ENCODE results near the gene ACTRT2.

The ACTRT2 gene

DNA sequence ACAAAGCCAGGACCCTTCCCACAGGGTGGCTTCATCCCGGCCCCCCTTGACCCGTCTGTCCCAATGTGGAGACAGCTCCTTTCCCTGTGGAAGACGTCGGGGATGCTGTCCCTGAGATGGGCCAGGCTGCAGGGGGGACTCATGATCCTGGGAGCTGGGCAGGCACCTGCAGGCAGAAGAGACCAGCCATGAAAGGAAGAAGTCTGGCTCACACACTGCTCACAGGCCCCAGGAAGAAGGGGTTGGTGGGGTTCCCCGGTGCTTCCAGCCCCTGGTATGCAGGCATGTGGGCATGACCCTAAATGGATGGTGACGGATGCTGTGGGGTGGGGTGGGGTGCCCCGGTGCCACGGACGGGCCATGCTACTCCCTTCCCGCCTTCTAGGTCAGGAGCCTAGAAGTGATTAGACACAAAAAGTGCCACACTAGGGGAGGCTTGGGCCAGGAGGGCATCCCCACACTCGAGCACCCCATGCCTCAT is 8.3 kb downstream of the ACTRT2 start:
- Histone ChIP-seq H4K20me1 (ENCODE audit: low read depth, low read length) (no peaks in the 10 kb centered on the region), H3K4me3 (ENCODE audit: insufficient read depth, low read length, poor library complexity, severe bottlenecking) (no peak overlapping the region), H3K4me2 (ENCODE audit: low read depth, low read length, poor library complexity, severe bottlenecking) (no peak overlapping the region), H3K27ac (ENCODE audit: low read depth, low read length) (no peak overlapping the region), H3K27me3 (ENCODE audit: low read length) (no peaks in the 10 kb centered on the region), H3F3A (ENCODE audit: insufficient read depth) (no peaks in the 10 kb centered on the region), H3K9me2 (replicated peaks; ENCODE audit: insufficient read depth, low read length) (no peaks in the 10 kb centered on the region), H3K36me3 (ENCODE audit: low read length) (no peaks in the 10 kb centered on the region), H3K9me3 (ENCODE audit: insufficient read depth, low read length) (no peaks in the 10 kb centered on the region), H2AFZ (ENCODE audit: low read depth, low read length, severe bottlenecking) (no peak overlapping the region), H3K79me2 (ENCODE audit: insufficient read depth, low read length) (no peaks in the 10 kb centered on the region), H3K9ac (ENCODE audit: low read length) (no peak overlapping the region)
- TF ChIP-seq EZH2phosphoT487 (conservative IDR thresholded peaks at IDR 0.05; ENCODE audit: low read length): no peak
- TF ChIP-seq, protein P1, sequence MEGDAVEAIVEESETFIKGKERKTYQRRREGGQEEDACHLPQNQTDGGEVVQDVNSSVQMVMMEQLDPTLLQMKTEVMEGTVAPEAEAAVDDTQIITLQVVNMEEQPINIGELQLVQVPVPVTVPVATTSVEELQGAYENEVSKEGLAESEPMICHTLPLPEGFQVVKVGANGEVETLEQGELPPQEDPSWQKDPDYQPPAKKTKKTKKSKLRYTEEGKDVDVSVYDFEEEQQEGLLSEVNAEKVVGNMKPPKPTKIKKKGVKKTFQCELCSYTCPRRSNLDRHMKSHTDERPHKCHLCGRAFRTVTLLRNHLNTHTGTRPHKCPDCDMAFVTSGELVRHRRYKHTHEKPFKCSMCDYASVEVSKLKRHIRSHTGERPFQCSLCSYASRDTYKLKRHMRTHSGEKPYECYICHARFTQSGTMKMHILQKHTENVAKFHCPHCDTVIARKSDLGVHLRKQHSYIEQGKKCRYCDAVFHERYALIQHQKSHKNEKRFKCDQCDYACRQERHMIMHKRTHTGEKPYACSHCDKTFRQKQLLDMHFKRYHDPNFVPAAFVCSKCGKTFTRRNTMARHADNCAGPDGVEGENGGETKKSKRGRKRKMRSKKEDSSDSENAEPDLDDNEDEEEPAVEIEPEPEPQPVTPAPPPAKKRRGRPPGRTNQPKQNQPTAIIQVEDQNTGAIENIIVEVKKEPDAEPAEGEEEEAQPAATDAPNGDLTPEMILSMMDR (IDR thresholded peaks at IDR 0.05; ENCODE audit: insufficient read depth, low read length, poor library complexity, severe bottlenecking): no peak

DNA sequence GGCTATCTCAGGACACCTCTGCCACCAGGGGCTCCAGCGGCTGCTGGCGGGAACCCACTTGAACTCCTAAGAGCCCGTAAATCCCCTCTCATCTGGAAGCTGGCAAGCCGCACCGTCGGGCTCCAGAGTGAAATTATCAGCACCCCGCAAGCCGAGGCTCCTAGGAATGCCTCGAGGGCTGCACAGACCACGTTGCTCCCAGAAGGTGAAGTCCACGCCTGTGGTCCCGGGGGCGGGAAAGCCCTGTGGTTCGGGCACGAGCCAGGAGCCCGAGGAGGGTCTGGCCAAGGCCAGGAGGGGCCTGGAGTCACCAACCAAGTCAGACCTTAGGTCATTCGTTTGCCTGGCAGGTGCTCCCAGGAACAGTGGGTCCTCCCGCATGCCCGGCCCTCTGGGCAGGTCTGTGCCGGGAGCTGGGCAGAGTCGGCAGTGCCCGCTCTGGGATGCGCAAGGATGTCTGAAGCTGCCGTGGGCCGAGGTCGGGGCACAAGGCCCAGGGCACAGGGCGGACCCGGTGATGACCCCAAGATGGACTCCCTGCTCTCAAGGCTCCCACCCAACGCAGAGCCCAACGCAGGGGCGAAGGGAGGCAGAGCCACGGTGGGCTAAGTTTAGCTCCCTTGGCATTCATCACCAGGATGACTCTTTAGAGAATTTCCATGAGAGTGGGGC is 8.9 kb downstream of the ACTRT2 start:
- H3K27me3 ChIP-seq (ENCODE audit: low read length): no peaks in the 10 kb centered on the region
- H3K4me2 ChIP-seq (ENCODE audit: low read depth, low read length, poor library complexity, severe bottlenecking): no peak overlapping the region
- no peak overlapping the region for H2AFZ ChIP-seq (ENCODE audit: low read depth, low read length, severe bottlenecking)
- H3K9ac ChIP-seq (ENCODE audit: low read length): no peak overlapping the region
- no peak for TF ChIP-seq EZH2phosphoT487 (conservative IDR thresholded peaks at IDR 0.05; ENCODE audit: low read length)
- TF ChIP-seq, protein P1 (IDR thresholded peaks at IDR 0.05; ENCODE audit: insufficient read depth, low read length, poor library complexity, severe bottlenecking): no peak
- no peak overlapping the region for H3K4me3 ChIP-seq (ENCODE audit: insufficient read depth, low read length, poor library complexity, severe bottlenecking)
- H3K9me3 ChIP-seq (ENCODE audit: insufficient read depth, low read length): no peaks in the 10 kb centered on the region
- H3K27ac ChIP-seq (ENCODE audit: low read depth, low read length): no peak overlapping the region
- no peaks in the 10 kb centered on the region for H3F3A ChIP-seq (ENCODE audit: insufficient read depth)
- H3K36me3 ChIP-seq (ENCODE audit: low read length): no peaks in the 10 kb centered on the region
- H3K9me2 ChIP-seq (replicated peaks; ENCODE audit: insufficient read depth, low read length): no peaks in the 10 kb centered on the region
- H3K79me2 ChIP-seq (ENCODE audit: insufficient read depth, low read length): no peaks in the 10 kb centered on the region
- H4K20me1 ChIP-seq (ENCODE audit: low read depth, low read length): no peaks in the 10 kb centered on the region

DNA sequence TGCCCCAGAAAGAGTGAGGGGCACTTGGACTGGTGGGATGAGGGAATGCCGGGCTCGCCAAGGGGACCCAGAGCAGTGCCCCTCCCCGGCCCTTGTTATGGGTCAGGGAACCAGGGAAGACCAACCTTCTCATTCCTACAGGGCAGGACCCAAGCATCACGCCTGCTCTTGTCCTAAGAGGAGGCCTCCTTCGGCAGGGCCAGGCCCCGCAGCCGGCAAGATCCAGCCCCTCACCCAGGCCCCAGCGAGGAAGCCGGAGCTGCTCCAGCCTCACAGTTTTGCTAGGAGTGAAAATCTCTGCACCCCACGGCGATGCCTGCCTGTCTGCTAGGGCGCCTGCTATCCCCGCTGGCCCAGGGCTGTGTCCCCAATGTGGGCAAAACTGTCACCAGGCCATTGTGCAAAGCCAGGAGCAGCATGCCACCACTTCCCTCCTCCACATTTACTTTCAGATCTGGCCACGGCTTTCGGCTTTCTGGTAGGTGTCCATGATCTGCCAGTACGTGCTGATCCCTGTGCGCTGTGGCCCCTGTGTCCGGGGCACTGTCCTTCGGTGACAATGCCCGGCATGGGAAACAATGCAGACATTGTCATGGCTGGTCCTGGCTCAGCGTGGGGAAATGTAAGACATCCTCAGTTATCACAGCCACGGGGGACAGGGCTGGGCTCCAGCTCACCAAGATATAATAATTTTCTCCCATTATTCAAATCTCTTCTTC is 9.6 kb downstream of the ACTRT2 start:
- H3K36me3 ChIP-seq (ENCODE audit: low read length): no peaks in the 10 kb centered on the region
- TF ChIP-seq, protein P1 (IDR thresholded peaks at IDR 0.05; ENCODE audit: insufficient read depth, low read length, poor library complexity, severe bottlenecking): no peak
- no peak for TF ChIP-seq EZH2phosphoT487 (conservative IDR thresholded peaks at IDR 0.05; ENCODE audit: low read length)
- H3K4me3 ChIP-seq (ENCODE audit: insufficient read depth, low read length, poor library complexity, severe bottlenecking): no peak overlapping the region
- H4K20me1 ChIP-seq (ENCODE audit: low read depth, low read length): no peaks in the 10 kb centered on the region
- no peak overlapping the region for H3K4me2 ChIP-seq (ENCODE audit: low read depth, low read length, poor library complexity, severe bottlenecking)
- H3K9ac ChIP-seq (ENCODE audit: low read length): no peak overlapping the region
- no peak overlapping the region for H3K27ac ChIP-seq (ENCODE audit: low read depth, low read length)
- no peaks in the 10 kb centered on the region for H3K9me3 ChIP-seq (ENCODE audit: insufficient read depth, low read length)
- H3K79me2 ChIP-seq (ENCODE audit: insufficient read depth, low read length): no peaks in the 10 kb centered on the region
- H3K27me3 ChIP-seq (ENCODE audit: low read length): no peaks in the 10 kb centered on the region
- H2AFZ ChIP-seq (ENCODE audit: low read depth, low read length, severe bottlenecking): no peak overlapping the region
- H3F3A ChIP-seq (ENCODE audit: insufficient read depth): no peaks in the 10 kb centered on the region
- H3K9me2 ChIP-seq (replicated peaks; ENCODE audit: insufficient read depth, low read length): no peaks in the 10 kb centered on the region
